Retinal pigment epithelial cell (primary cell): ENCODE results near the gene UBE2E3.

Experiments
- DNase-seq: peaks from one replicate; pipeline ENCODE4 v3.0.0-alpha.2; 2010; ENCODE audit warnings: low read depth
- H3K4me3 ChIP-seq: 2 replicates; pipeline ENCODE4 v1.5.1; 2011; ENCODE audit warnings: mild to moderate bottlenecking, low read length, control low read depth, moderate library complexity
- CTCF ChIP-seq: conservative IDR thresholded peaks from 2 replicates; pipeline ENCODE4 v1.5.1; 2011; ENCODE audit warnings: low read depth, low read length, control low read depth, inconsistent platforms

Gene UBE2E3

DNA sequence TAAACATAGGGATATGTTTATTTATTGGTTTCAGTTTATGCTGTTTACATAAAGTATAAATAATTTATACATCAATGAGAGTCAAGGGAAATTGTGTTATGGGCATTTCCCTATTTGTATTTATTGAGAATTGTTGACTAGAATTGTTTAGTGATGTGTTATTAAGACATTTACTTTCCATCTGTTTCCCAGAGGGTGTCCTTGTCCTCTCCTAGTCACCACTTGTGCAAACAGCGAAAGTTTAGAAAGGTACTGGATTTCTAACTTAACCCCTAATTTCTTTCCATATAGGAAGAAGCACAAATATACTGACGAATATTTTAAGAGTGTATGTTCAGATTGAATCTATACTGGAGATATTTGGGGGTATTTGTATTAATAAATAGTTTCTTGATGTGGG lies 6.7 kb downstream of the UBE2E3 start:
- no peak for TF ChIP-seq CTCF
- DNase-seq, result no peak
- no peak overlapping the region for H3K4me3 ChIP-seq

DNA sequence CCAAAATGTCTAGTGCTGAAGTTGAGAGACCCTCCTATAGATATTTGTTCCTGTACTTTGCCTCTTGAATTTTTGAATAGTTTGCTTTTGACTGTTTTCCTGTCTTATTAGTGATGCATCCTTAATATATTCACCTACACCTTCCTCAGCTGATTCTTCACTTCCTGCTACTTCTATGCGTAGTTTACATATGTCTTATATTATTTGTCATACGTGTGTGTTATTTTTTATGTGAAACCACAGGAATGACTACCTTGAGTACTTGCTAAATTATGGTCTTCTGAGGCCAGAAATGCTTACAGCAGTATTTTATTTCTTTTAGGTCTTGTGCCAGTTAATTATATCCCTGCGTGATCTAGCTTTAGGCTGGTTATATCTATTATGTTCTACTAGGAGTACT lies 9.9 kb downstream of the UBE2E3 start:
- no peak for TF ChIP-seq CTCF
- DNase-seq, result no peak
- no peak overlapping the region for H3K4me3 ChIP-seq

DNA sequence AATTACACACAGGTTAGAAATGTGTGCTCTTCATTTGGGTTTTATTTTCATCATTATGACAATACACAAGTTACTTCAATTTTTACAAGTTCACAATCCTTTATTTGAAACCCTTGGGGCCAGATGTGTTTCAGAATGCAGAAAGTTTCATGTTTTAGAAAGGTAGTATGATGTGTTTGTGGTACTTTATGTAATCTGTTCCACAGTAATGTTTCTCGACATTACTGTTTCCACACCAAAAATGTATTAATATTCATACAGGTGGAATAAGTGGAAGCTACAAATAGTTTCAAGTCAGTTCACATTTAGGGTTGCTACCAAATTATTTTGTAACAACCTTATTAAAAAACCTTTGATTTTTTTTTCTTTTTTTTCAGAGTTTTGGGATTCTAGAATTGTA lies 10.4 kb downstream of the UBE2E3 start:
- H3K4me3 ChIP-seq, result no peak overlapping the region
- TF ChIP-seq CTCF, result no peak

DNA sequence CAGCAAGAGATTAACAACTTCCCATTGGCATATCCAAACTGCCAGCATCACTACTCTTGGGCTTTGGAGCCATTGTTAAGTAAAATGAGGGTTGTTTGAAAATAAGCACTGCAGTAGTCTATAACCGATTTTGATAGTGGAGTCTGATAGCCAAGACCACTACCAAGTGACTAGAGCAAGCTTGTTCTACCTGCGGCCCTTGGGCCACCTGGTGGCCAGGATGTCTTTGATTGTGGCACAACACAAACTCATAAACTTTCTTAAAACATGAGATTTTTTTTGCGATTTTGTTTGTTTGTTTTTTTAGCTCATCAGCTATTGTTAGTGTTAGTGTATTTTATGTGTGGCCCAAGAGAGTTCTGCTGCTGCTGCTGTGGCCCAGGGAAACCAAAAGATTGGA lies 11.0 kb downstream of the UBE2E3 start:
- no peak for TF ChIP-seq CTCF
- no peak overlapping the region for H3K4me3 ChIP-seq
- DNase-seq, result no peak

More for the DNA sequence above, 10.4 kb downstream of the UBE2E3 start:
- DNase-seq, result no peak

GRCh38 chr2:180991820-180992219 lies 11.4 kb downstream of the UBE2E3 start:
- TF ChIP-seq CTCF, result no peak
- no peak for DNase-seq

DNA sequence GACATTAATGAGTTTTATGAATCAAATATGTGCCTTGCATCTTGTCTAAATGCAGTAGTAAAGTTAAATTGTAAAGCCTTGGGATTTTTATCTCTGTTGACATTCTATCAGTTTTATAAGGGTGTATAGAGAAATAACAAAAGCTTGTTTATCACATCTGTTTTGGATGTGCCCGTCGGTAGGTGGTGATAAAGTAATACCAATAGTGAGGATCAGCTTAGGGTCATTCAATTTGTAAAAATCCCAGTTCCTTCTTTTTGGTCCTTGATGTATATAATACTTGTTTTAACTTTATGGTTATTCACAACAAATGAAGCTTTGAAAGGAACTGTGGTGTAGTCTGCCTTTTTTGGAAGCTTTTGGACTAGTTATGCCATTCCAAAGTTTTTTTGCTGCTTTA lies 12.6 kb downstream of the UBE2E3 start:
- H3K4me3 ChIP-seq, result no peak overlapping the region
- no peak for TF ChIP-seq CTCF
- DNase-seq, result no peak

More at GRCh38 chr2:180991820-180992219, 11.4 kb downstream of the UBE2E3 start:
- no peak overlapping the region for H3K4me3 ChIP-seq

DNA sequence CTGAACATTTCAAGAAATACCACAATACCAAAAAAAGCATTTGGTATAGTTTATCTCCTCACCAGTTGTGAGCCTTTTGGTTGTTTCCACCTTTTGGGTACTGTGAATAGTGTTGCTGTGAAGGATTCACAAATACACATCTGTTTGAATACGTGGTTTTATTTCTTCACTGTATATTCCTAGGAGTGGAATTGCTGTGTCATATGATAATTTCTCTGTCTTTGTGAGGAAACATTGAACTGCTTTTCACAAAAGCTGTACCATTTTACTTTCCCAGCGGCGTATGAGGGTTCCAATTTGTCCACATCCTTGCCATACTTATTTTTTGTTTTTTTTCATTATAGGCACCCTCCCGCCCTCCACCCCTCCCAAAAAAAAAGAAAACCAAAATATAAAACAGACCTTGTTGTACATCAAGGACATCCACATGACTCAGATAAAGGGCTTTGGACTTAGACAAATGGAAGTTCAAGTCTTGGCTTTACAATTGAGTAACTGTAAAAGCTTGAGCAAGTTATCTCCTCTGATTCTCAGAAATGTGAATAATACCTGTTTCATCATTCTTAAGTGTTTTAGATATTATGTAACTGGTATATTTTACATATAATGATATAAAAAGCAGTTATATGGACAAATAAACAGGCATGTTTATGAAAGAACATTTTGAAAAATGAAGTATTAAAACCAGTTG lies 19.0 kb downstream of the UBE2E3 start:
- no peak for DNase-seq
- TF ChIP-seq CTCF, result no peak
- no peak overlapping the region for H3K4me3 ChIP-seq
